H9 (cell line): ENCODE data around the gene PRX. TPM values are rescaled to one million over a fixed set of nuclear protein-coding genes. Genes with fewer than 3 reads are reported as not detected.

Experiments used
- DNase-seq: peaks from one replicate; pipeline ENCODE4 v3.0.0-alpha.2; 2017
- H2AFZ ChIP-seq: one replicate; pipeline ENCODE4 v1.6.1; 2013; ENCODE audit warnings: mild to moderate bottlenecking, low read length, control low read depth, moderate library complexity
- H2AK5ac ChIP-seq: 2 replicates; pipeline ENCODE4 v1.6.1; 2013; ENCODE audit warnings: low read length, control low read depth, mixed read lengths; ENCODE audit not compliant: insufficient read length
- H2BK120ac ChIP-seq: one replicate; pipeline ENCODE4 v1.6.1; 2013; ENCODE audit warnings: low read depth, mild to moderate bottlenecking, low read length, control low read depth, inconsistent platforms; ENCODE audit not compliant: poor library complexity, severe bottlenecking
- H2BK12ac ChIP-seq: 2 replicates; pipeline ENCODE4 v1.6.1; 2013; ENCODE audit warnings: low read length, control low read depth, mixed read lengths, low read depth; ENCODE audit not compliant: insufficient read length
- H2BK15ac ChIP-seq: 2 replicates; pipeline ENCODE4 v1.6.1; 2013; ENCODE audit warnings: low read depth, low read length, control low read depth
- H2BK20ac ChIP-seq: one replicate; pipeline ENCODE4 v1.6.1; 2013; ENCODE audit warnings: low read depth, mild to moderate bottlenecking, low read length, control low read depth, inconsistent platforms; ENCODE audit not compliant: poor library complexity, severe bottlenecking
- H2BK5ac ChIP-seq: 2 replicates; pipeline ENCODE4 v1.6.1; 2013; ENCODE audit warnings: low read length, control low read depth, mixed read lengths; ENCODE audit not compliant: insufficient read length
- H3K14ac ChIP-seq: 2 replicates; pipeline ENCODE4 v1.6.1; 2013; ENCODE audit warnings: low read length, control low read depth; ENCODE audit not compliant: insufficient read depth
- H3K18ac ChIP-seq: 2 replicates; pipeline ENCODE4 v1.6.1; 2013; ENCODE audit warnings: low read depth, mild to moderate bottlenecking, mixed read lengths, low read length, control low read depth; ENCODE audit not compliant: insufficient read length
- H3K23ac ChIP-seq: 2 replicates; pipeline ENCODE4 v1.6.1; 2013; ENCODE audit warnings: low read length, control low read depth, mixed read lengths, low read depth; ENCODE audit not compliant: insufficient read length
- H3K23me2 ChIP-seq: 2 replicates; pipeline ENCODE4 v1.6.1; 2013; ENCODE audit warnings: low read depth, mild to moderate bottlenecking, mixed read lengths, low read length, control low read depth; ENCODE audit not compliant: insufficient read length, poor library complexity, severe bottlenecking
- H3K27ac ChIP-seq: 2 replicates; pipeline ENCODE4 v1.5.1; 2013; ENCODE audit warnings: low read length, control low read depth, mixed read lengths, low read depth; ENCODE audit not compliant: insufficient read length
- H3K27me3 ChIP-seq: 2 replicates; pipeline ENCODE4 v1.6.1; 2013; ENCODE audit warnings: low read length, control low read depth, inconsistent platforms; ENCODE audit not compliant: insufficient read depth
- H3K4ac ChIP-seq: 2 replicates; pipeline ENCODE4 v1.6.1; 2013; ENCODE audit warnings: low read depth, mild to moderate bottlenecking, control low read depth, inconsistent platforms, low read length, moderate library complexity
- H3K4me1 ChIP-seq: 2 replicates; pipeline ENCODE4 v1.6.1; 2013; ENCODE audit warnings: low read length, control low read depth, inconsistent platforms; ENCODE audit not compliant: insufficient read depth
- H3K4me2 ChIP-seq: 2 replicates; pipeline ENCODE4 v1.6.1; 2013; ENCODE audit warnings: low read length, control low read depth, mixed read lengths; ENCODE audit not compliant: insufficient read length, insufficient read depth
- H3K56ac ChIP-seq: 2 replicates; pipeline ENCODE4 v1.6.1; 2013; ENCODE audit warnings: low read depth, mild to moderate bottlenecking, mixed read lengths, low read length, control low read depth; ENCODE audit not compliant: insufficient read length
- H3K79me1 ChIP-seq: 2 replicates; pipeline ENCODE4 v1.6.1; 2013; ENCODE audit warnings: low read depth, mild to moderate bottlenecking, moderate library complexity, low read length, control low read depth, inconsistent platforms; ENCODE audit not compliant: insufficient read depth, poor library complexity, severe bottlenecking
- H3K79me2 ChIP-seq: 2 replicates; pipeline ENCODE4 v1.6.1; 2013; ENCODE audit warnings: low read length, control low read depth, inconsistent platforms; ENCODE audit not compliant: insufficient read depth
- H3K9ac ChIP-seq: 2 replicates; pipeline ENCODE4 v1.6.1; 2013; ENCODE audit warnings: low read length, control low read depth, mixed read lengths; ENCODE audit not compliant: insufficient read length; ENCODE audit errors: extremely low read depth
- H3K9me3 ChIP-seq: one replicate; pipeline ENCODE4 v1.6.1; 2013; ENCODE audit warnings: low read depth, low read length, inconsistent platforms; ENCODE audit not compliant: control insufficient read depth
- H3T11ph ChIP-seq: one replicate; pipeline ENCODE4 v1.6.1; 2013; ENCODE audit warnings: mild to moderate bottlenecking, low read length, control low read depth, inconsistent platforms
- H4K20me1 ChIP-seq: one replicate; pipeline ENCODE4 v1.6.1; 2013; ENCODE audit not compliant: control insufficient read depth, insufficient read length, insufficient read depth
- H4K5ac ChIP-seq: 2 replicates; pipeline ENCODE4 v1.6.1; 2013; ENCODE audit warnings: low read depth, mild to moderate bottlenecking, mixed read lengths, low read length, control low read depth; ENCODE audit not compliant: insufficient read length
- H4K8ac ChIP-seq: replicated peaks from 2 replicates; pipeline ENCODE4 v1.6.1; 2013; ENCODE audit warnings: low read length, control low read depth, mixed read lengths, low read depth; ENCODE audit not compliant: insufficient read length
- H4K91ac ChIP-seq: 2 replicates; pipeline ENCODE4 v1.6.1; 2013; ENCODE audit warnings: low read depth, mild to moderate bottlenecking, moderate library complexity, mixed read lengths, low read length, control low read depth; ENCODE audit not compliant: insufficient read length
- H3K27ac Mint-ChIP-seq, 3 experiments: 2 replicates in 2 of 3; 3 replicates in 1 of 3; pipeline ENCODE4 v1.8.0; 2020 to 2021; ENCODE audit warnings: mixed read lengths in 3 of 3, mild to moderate bottlenecking in 1 of 3, moderate library complexity in 1 of 3
- H3K27me3 Mint-ChIP-seq: 2 replicates; pipeline ENCODE4 v1.8.0; 2021; ENCODE audit warnings: low read depth, mild to moderate bottlenecking, moderate library complexity, mixed read lengths
- H3K36me3 Mint-ChIP-seq, 3 experiments: 2 replicates in 2 of 3; 3 replicates in 1 of 3; pipeline ENCODE4 v1.8.0; 2020 to 2021; ENCODE audit warnings: low read depth in 3 of 3, mixed read lengths in 3 of 3; ENCODE audit not compliant: insufficient read depth in 1 of 3
- H3K4me1 Mint-ChIP-seq, 2 experiments: 2 replicates each; pipeline ENCODE4 v1.8.0; 2020; ENCODE audit warnings: mixed read lengths in 2 of 2
- H3K4me3 Mint-ChIP-seq, 2 experiments: 2 replicates in 1 of 2; 3 replicates in 1 of 2; pipeline ENCODE4 v1.8.0; 2020 to 2021; ENCODE audit warnings: mild to moderate bottlenecking in 2 of 2, mixed read lengths in 2 of 2, moderate library complexity in 1 of 2
- H3K9me3 Mint-ChIP-seq, 2 experiments: 2 replicates in 1 of 2; 3 replicates in 1 of 2; pipeline ENCODE4 v1.8.0; 2020; ENCODE audit warnings: mild to moderate bottlenecking in 2 of 2, mixed read lengths in 2 of 2, moderate library complexity in 1 of 2
- WGBS: extraction: QIAGEN DNeasy Blood & Tissue Kit; methylation state at CpG from one replicate; pipeline ENCODE4 v1.1.7; 2013; ENCODE audit warnings: missing lambda C conversion rate, low lambda C conversion rate, mixed read lengths; ENCODE audit not compliant: insufficient read length; ENCODE audit errors: extremely low coverage; 5-methylcytosine and 5-hydroxymethylcytosine counted together
- total RNA-seq: library from RNA; stranded (reverse); gene quantifications from 2 replicates; pipeline ENCODE4 v1.2.1, GENCODE V29; 2021
- TF ChIP-seq, protein P1 (sequence below): fragments of 200-600 bp; sonication (generic); conservative IDR thresholded peaks from 3 replicates; pipeline ENCODE4 v1.8.0; 2021; ENCODE audit warnings: antibody characterized with exemption, mild to moderate bottlenecking

The PRX gene
- total RNA-seq, 1 experiment from 2014 or later: 4.0 TPM

DNA sequence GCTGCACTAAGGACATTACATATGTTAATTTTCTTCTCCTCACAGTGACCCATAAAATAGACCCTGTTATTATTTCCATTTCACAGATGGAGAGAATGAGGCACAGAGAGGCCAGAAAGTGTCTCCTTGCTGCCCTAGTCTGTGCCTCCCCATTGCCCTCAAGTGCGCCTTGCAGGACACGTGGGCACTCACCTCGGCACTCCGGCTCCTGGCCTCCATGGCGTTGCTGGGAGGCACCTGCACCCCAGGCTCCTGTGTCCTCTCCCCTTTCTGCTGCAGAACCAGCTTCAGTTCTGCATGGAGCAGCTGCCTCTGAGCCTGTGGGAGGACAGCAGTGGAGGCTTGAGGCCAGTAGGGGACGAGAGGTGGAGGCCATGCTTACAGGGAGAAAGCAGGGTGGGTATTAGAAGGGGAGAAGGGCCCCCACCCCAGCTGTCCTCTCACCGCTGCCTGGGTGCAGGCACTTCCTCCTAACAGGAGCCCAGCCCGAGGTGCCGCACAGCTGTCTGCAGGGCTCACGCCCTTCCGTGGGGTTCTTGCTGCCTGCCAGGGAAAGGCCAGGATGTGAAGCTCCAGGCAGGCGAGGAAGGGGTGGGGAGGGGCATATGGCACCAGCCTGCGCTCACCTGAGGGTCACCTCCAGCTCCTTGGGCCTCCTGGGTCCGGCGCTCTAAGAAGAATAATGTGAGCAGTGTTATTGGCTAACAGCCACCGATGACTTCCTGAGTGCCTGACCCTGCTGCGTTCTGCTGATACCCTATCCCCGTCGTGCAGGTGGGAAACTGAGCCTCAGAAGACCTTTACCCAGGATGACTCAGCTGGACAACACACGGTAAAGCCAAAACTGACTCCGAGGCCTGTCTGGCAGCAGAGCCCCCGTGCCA is 5.2 kb downstream of the PRX start:
- Histone ChIP-seq H2BK120ac (no peak overlapping the region), H3K9me3 (no peaks in the 10 kb centered on the region), H3K4ac (no peak overlapping the region), H3K79me1 (no peaks in the 10 kb centered on the region), H3K79me2 (no peaks in the 10 kb centered on the region), H4K20me1 (no peaks in the 10 kb centered on the region), H3T11ph (no peak overlapping the region), H2AFZ (no peak overlapping the region), H4K5ac (no peak overlapping the region), H2BK5ac (no peak overlapping the region), H2BK20ac (no peak overlapping the region), H3K56ac (no peak overlapping the region), H3K4me2 (no peak overlapping the region), H3K27me3 (no peaks in the 10 kb centered on the region), H3K18ac (no peak overlapping the region), H2BK12ac (no peak overlapping the region), H3K9ac (no peak overlapping the region), H2AK5ac (no peak overlapping the region), H4K8ac (no peak overlapping the region), H4K91ac (no peak overlapping the region), H3K23ac (no peak overlapping the region), H3K14ac (no peak overlapping the region), H3K4me1 (peaks cover 3% of the 10 kb centered on the region; the same call in 1 of the 2 replicates), H3K27ac (no peak overlapping the region), H2BK15ac (no peak overlapping the region), H3K23me2 (peaks cover 6% of the 10 kb centered on the region)
- no peaks in the 10 kb centered on the region for H3K36me3 Mint-ChIP-seq
- WGBS: no CpG with 5 or more reads among the region's 22 CpGs
- H3K27ac Mint-ChIP-seq: no peak overlapping the region; a peak in 1 of 7 replicates
- H3K4me3 Mint-ChIP-seq: peak overlapping the region in 1 of 2 experiments; percentile 48; a peak in 2 of 5 replicates
- H3K9me3 Mint-ChIP-seq: no peaks in the 10 kb centered on the region; a peak in 1 of 5 replicates
- peaks cover 2% of the 10 kb centered on the region; the same call in 1 of the 2 replicates for H3K27me3 Mint-ChIP-seq
- H3K4me1 Mint-ChIP-seq: peaks cover 21 to 40% of the 10 kb centered on the region in 2 experiments
- TF ChIP-seq, protein P1, sequence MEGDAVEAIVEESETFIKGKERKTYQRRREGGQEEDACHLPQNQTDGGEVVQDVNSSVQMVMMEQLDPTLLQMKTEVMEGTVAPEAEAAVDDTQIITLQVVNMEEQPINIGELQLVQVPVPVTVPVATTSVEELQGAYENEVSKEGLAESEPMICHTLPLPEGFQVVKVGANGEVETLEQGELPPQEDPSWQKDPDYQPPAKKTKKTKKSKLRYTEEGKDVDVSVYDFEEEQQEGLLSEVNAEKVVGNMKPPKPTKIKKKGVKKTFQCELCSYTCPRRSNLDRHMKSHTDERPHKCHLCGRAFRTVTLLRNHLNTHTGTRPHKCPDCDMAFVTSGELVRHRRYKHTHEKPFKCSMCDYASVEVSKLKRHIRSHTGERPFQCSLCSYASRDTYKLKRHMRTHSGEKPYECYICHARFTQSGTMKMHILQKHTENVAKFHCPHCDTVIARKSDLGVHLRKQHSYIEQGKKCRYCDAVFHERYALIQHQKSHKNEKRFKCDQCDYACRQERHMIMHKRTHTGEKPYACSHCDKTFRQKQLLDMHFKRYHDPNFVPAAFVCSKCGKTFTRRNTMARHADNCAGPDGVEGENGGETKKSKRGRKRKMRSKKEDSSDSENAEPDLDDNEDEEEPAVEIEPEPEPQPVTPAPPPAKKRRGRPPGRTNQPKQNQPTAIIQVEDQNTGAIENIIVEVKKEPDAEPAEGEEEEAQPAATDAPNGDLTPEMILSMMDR: no peak
- peak; percentile 30 for DNase-seq
